B cell (primary cell): ENCODE measurements around the gene PKP1. TPM values are rescaled to one million over a fixed set of nuclear protein-coding genes. Genes with fewer than 3 reads are reported as not detected.

ENCODE experiments used
- ATAC-seq: fragments of 200-7000 bp; cut with Tn5 transposase; one replicate; pipeline ENCODE4 v1.10.0; 2021; ENCODE audit warnings: low read depth, mild to moderate bottlenecking, moderate number of reproducible peaks, moderate library complexity
- CTCF ChIA-PET: fragments of 350-600 bp; sonication (Branson Sonifier 250); formaldehyde crosslinking; loops from one replicate; lab custom pipeline; 2021; ENCODE audit warnings: antibody characterized with exemption, inconsistent platforms; lab: Charles Lee
- POLR2A ChIA-PET: fragments of 350-600 bp; sonication (Branson Sonifier 250); formaldehyde crosslinking; loops from one replicate; lab custom pipeline; 2021; ENCODE audit warnings: antibody characterized with exemption; lab: Charles Lee
- DNase-seq: peaks from one replicate; pipeline ENCODE4 v3.0.0; 2013
- H2AFZ ChIP-seq: 2 replicates; pipeline ENCODE4 v1.6.1; 2012; ENCODE audit warnings: mild to moderate bottlenecking, low read depth, low read length; ENCODE audit not compliant: insufficient read depth, poor library complexity, severe bottlenecking
- H3K27ac ChIP-seq, 2 donors: 1 replicate in 1 of 2; 2 replicates in 1 of 2; pipeline ENCODE4 v1.5.1; 2012 to 2013; ENCODE audit warnings: low read length in 2 of 2, mild to moderate bottlenecking in 2 of 2, moderate library complexity in 1 of 2
- H3K27me3 ChIP-seq, 4 experiments: fragments of 200-600 bp in 1 of 4; sonication (generic) in 1 of 4; replicated peaks in 1 of 4; 1 replicate in 2 of 4; 2 replicates in 2 of 4; pipeline versions ENCODE4 v1.6.1 to v1.7.0; 2013 to 2016; ENCODE audit warnings: low read length in 3 of 4, mild to moderate bottlenecking in 2 of 4, mixed read lengths in 1 of 4, moderate library complexity in 1 of 4; ENCODE audit not compliant: insufficient read depth in 4 of 4, control insufficient read depth in 3 of 4; ENCODE audit errors: control extremely low read depth in 1 of 4
- H3K36me3 ChIP-seq, 2 experiments: replicated peaks in 1 of 2; 1 replicate in 1 of 2; 2 replicates in 1 of 2; pipeline versions ENCODE4 v1.6.1 to v1.7.1; 2013; ENCODE audit warnings: low read length in 1 of 2; ENCODE audit not compliant: insufficient read depth in 2 of 2, control insufficient read depth in 1 of 2; ENCODE audit errors: control extremely low read depth in 1 of 2, extremely low read depth in 1 of 2
- H3K4me1 ChIP-seq, 2 donors: fragments of 200-600 bp in 1 of 2; sonication (generic) in 1 of 2; 1 replicate in 1 of 2; 2 replicates in 1 of 2; pipeline versions ENCODE4 v1.5.1 to v1.6.1; 2013 to 2017; ENCODE audit warnings: low read length in 2 of 2; ENCODE audit not compliant: control insufficient read depth in 2 of 2, insufficient read depth in 2 of 2
- H3K4me2 ChIP-seq: replicated peaks from 2 replicates; pipeline ENCODE3; 2012; ENCODE audit warnings: mild to moderate bottlenecking, low read depth, low read length; ENCODE audit not compliant: poor library complexity, severe bottlenecking
- H3K4me3 ChIP-seq, 5 experiments: fragments of 200-600 bp in 1 of 5; sonication (generic) in 1 of 5; 1 replicate in 3 of 5; 2 replicates in 2 of 5; pipeline versions ENCODE4 v1.5.1 to v1.7.0; 2011 to 2016; ENCODE audit warnings: low read length in 4 of 5, mild to moderate bottlenecking in 4 of 5, low read depth in 2 of 5, control low read depth in 1 of 5, moderate library complexity in 1 of 5; ENCODE audit not compliant: insufficient read depth in 1 of 5; ENCODE audit errors: control extremely low read depth in 1 of 5, extremely low read depth in 1 of 5
- H3K79me2 ChIP-seq: fragments of 200-600 bp; sonication (generic); one replicate; pipeline ENCODE4 v1.6.0; 2016; ENCODE audit warnings: low read length; ENCODE audit not compliant: control insufficient read depth, insufficient read depth
- H3K9ac ChIP-seq: fragments of 200-600 bp; sonication (generic); 2 replicates; pipeline ENCODE4 v1.6.1; 2017; ENCODE audit warnings: mild to moderate bottlenecking, low read length, moderate library complexity
- H3K9me3 ChIP-seq, 3 donors: one replicate each; pipeline versions ENCODE4 v1.6.1 to v1.7.1; 2013; ENCODE audit warnings: low read length in 2 of 3; ENCODE audit not compliant: control insufficient read depth in 2 of 3, insufficient read depth in 1 of 3; ENCODE audit errors: control extremely low read depth in 1 of 3
- H4K20me1 ChIP-seq: 2 replicates; pipeline ENCODE4 v1.6.0; 2012; ENCODE audit warnings: mild to moderate bottlenecking, low read length; ENCODE audit not compliant: insufficient read depth, control insufficient read depth, poor library complexity, severe bottlenecking
- H3K27ac Mint-ChIP-seq: one replicate; pipeline ENCODE4 v1.8.0; 2021; ENCODE audit warnings: mixed read lengths
- H3K27me3 Mint-ChIP-seq: one replicate; pipeline ENCODE4 v1.8.0; 2021; ENCODE audit warnings: mixed read lengths
- H3K4me1 Mint-ChIP-seq: one replicate; pipeline ENCODE4 v1.8.0; 2021; ENCODE audit warnings: mixed read lengths
- H3K4me3 Mint-ChIP-seq: one replicate; pipeline ENCODE4 v1.8.0; 2021; ENCODE audit warnings: mixed read lengths
- H3K9me3 Mint-ChIP-seq: one replicate; pipeline ENCODE4 v1.8.0; 2022; ENCODE audit warnings: mixed read lengths; ENCODE audit not compliant: insufficient read depth
- CTCF ChIP-seq: fragments of 200-600 bp; IDR thresholded peaks from one replicate; pipeline ENCODE4 v1.8.0; 2022; ENCODE audit warnings: antibody characterized with exemption, mild to moderate bottlenecking
- EZH2 ChIP-seq: IDR thresholded peaks from 2 replicates; pipeline ENCODE4 v1.6.1; 2012; ENCODE audit warnings: borderline replicate concordance, low read depth, mild to moderate bottlenecking, moderate library complexity, low read length; ENCODE audit not compliant: insufficient read depth, poor library complexity, severe bottlenecking
- WGBS: methylation state at CpG from one replicate; pipeline ENCODE4 v1.1.5; 2013; ENCODE audit warnings: missing lambda C conversion rate; ENCODE audit not compliant: insufficient coverage; 5-methylcytosine and 5-hydroxymethylcytosine counted together
- intact Hi-C: fragments of 100-400 bp; cut with micrococcal nuclease; formaldehyde crosslinking; loops from one replicate; pipeline ENCODE4 v1.10.0; 2022
- polyA plus RNA-seq: library from polyadenylated mRNA; depleted of rRNA; stranded (reverse); fragments of >200 nt; gene quantifications from 2 replicates; pipeline ENCODE4 v1.2.3, GENCODE V29; 2012
- total RNA-seq, 2 donors: library from RNA; stranded (reverse); fragments of 120-200 nt in 1 of 2; gene quantifications; 1 replicate in 1 of 2; 2 replicates in 1 of 2; pipeline versions ENCODE4 v1.2.3 to v1.2.4, GENCODE V29; 2013 to 2022

Gene PKP1
- total and polyA plus RNA-seq, 2 donors (not counting 1 experiment from before 2014, with no cell fraction given), result not detected

DNA sequence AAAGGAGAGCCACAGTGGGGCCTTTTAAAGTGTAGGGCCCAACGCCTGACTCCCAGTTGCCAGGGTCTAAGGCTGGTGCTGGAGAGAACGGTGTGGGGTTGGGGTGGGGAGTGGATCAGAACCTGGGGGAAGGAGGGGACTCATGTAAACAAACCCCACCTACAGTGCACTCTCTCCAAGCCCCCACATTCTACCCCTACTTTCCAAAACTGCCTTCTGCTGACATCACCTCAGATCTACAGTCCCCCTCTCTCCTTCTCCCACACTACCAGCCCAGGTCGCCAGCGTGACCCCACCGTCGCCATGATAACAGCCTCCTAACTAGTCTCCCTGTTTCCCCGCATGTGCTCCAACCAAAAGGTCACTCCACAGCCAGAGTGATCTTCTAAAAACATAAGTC lies 67.6 kb downstream of the PKP1 start:
- H3K36me3 ChIP-seq, result no peaks in the 10 kb centered on the region
- DNase-seq (no peak), ATAC-seq (no peak)
- no peak for TF ChIP-seq CTCF
- TF ChIP-seq EZH2, result no peak
- WGBS, result 86% methylated on average over 5 of the region's 7 CpGs
- CTCF ChIA-PET, result no interaction called here
- H3K9me3 Mint-ChIP-seq, result no peaks in the 10 kb centered on the region
- H3K27me3 Mint-ChIP-seq, result peaks cover 27% of the 10 kb centered on the region
- no peak overlapping the region for H3K27ac ChIP-seq
- intact Hi-C loops, result no loop called here
- H3K4me1 Mint-ChIP-seq, result no peaks in the 10 kb centered on the region
- no peaks in the 10 kb centered on the region for H4K20me1 ChIP-seq
- H3K9me3 ChIP-seq, result no peaks in the 10 kb centered on the region
- no peak overlapping the region for H3K9ac ChIP-seq
- no peaks in the 10 kb centered on the region for H3K4me1 ChIP-seq
- no peak overlapping the region for H3K27ac Mint-ChIP-seq
- no peak overlapping the region for H3K4me2 ChIP-seq
- H2AFZ ChIP-seq, result no peak overlapping the region
- H3K4me3 Mint-ChIP-seq, result no peak overlapping the region
- H3K4me3 ChIP-seq, result no peak overlapping the region
- H3K27me3 ChIP-seq, result peaks cover 0 to 7% (median 2%) of the 10 kb centered on the region in 4 experiments
- POLR2A ChIA-PET, result no interaction called here
- H3K79me2 ChIP-seq, result no peaks in the 10 kb centered on the region

DNA sequence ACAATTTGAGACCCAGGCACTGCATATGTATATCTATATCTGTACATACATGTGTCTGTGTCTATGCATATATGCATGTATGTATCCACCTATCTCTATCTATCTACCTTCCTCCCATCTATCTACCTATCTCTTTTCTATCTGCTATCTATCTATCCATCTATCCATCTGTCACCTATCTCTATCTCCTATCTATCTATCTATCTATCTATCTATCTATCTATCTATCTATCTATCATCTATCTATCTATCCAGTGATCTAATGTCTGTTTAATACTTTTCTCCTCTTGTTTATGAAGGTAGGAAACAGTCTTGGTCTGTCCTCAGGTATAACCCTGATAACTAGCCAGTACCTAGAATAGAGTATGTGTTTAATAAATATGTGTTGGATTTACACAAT lies 68.3 kb downstream of the PKP1 start:
- no peaks in the 10 kb centered on the region for H4K20me1 ChIP-seq
- no peak overlapping the region for H3K27ac ChIP-seq
- Mint-ChIP-seq H3K27me3 (peaks cover 27% of the 10 kb centered on the region), H3K4me1 (no peaks in the 10 kb centered on the region), H3K4me3 (no peak overlapping the region), H3K9me3 (no peaks in the 10 kb centered on the region), H3K27ac (no peak overlapping the region)
- intact Hi-C loops, result no loop called here
- H3K4me2 ChIP-seq, result no peak overlapping the region
- no peaks in the 10 kb centered on the region for H3K9me3 ChIP-seq
- H3K36me3 ChIP-seq, result no peaks in the 10 kb centered on the region
- TF ChIP-seq EZH2 (no peak), CTCF (no peak)
- no peak for ATAC-seq
- H2AFZ ChIP-seq, result no peak overlapping the region
- no peaks in the 10 kb centered on the region for H3K79me2 ChIP-seq
- H3K27me3 ChIP-seq, result peaks cover 0 to 7% (median 2%) of the 10 kb centered on the region in 4 experiments
- ChIA-PET POLR2A (no interaction called here), CTCF (no interaction called here)
- H3K4me1 ChIP-seq, result no peaks in the 10 kb centered on the region
- H3K4me3 ChIP-seq, result no peak overlapping the region
- no peak overlapping the region for H3K9ac ChIP-seq
- DNase-seq, result no peak
